NCI-H146 treated with DMSO at 0.1 percent for 48 hours (cell line): Measurements from ENCODE around the gene FNDC8.
A peak's percentile ranks its signal among the peaks of the same experiment; 100 is the strongest.
"Not testable (repeated sequence)": the region's sequence is repeated elsewhere in the genome, so short reads cannot be mapped to it uniquely, and the experiment has no call there.

Experiments
- DNase-seq: peaks from one replicate; lab custom pipeline; 2025; ENCODE audit not compliant: unreplicated experiment; lab: John Stamatoyannopoulos, UW

FNDC8 gene

DNA sequence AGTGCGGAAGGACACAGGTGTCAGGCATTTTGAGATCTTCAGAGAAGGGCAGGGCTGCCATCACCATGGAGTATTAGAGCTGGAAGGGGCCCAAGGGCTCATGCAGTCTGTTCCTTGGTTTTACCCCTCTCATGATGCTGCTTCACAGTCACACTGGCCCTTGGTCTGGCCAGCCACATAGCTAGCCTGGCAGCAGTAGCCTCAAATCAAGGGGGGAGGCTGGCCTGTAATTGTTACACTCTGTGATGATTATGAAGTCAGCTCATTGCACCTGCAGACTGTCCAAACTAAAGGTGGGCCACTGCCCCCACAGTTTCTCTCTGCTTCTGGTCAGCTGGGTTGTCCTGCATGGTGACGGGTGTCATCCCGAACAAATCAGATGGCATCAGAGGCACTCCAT, at the start of gene FNDC8:
TSS of gene FNDC8 (plus strand) at position 301 of the 400 bp plus-strand sequence. CDS start at position 380, 79 bp downstream.
- no peak for DNase-seq

DNA sequence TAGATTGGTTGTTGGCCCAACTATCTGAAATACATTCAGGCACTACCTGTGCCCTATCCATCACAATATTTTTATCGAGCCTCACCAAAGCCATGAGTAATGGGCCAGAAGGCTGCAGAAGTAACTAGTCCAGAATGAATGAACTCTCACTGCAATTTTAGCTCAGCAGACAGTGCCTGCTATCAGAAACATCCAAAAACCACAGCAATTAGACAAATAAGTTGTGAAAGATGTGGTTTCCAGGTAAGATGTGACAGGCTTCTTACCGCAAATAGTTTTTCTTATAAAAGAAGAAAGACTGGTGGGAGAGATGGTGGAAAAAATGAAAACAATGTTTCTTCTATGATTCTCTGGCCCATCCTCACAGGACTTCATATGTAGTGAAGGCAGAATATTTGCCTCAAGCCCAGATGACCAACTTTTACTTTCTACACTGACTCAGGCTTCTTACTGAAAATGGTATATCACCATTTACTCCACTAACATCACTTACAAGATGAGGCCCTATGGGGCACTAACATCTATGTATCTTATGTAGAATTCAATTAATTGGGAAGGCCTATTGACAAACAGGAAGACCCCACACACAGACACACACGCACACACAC, 48.1 kb upstream of the FNDC8 start:
- DNase-seq: no peak

DNA sequence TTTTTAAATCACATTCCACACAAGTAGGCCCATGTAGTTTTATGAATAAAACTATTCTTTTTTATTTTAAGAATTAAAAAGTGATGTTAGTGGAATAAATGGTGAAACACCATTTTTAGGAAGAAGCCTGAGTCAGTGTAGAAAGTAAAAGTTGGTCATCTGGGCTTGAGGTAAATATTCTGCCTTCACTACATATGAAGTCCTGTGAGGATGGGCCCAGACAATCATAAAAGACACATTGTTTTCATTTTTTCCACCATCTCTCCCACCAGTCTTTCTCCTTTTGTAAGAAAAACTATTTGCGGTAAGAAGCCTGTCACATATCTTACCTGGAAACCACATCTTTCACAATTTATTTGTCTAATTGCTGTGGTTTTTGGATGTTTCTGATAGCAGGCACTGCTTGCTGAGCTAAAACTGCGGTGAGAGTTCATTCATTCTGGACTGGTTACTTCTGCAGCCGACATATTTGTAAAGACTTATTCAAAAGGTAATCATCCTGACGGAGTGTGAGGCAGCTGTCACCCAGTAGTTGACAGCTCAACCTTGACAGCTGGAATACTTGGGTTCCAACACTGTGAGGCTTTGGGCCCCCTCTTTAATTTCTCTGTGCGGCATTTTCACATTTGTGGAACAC, 47.3 kb upstream of the FNDC8 start:
- no peak for DNase-seq

DNA sequence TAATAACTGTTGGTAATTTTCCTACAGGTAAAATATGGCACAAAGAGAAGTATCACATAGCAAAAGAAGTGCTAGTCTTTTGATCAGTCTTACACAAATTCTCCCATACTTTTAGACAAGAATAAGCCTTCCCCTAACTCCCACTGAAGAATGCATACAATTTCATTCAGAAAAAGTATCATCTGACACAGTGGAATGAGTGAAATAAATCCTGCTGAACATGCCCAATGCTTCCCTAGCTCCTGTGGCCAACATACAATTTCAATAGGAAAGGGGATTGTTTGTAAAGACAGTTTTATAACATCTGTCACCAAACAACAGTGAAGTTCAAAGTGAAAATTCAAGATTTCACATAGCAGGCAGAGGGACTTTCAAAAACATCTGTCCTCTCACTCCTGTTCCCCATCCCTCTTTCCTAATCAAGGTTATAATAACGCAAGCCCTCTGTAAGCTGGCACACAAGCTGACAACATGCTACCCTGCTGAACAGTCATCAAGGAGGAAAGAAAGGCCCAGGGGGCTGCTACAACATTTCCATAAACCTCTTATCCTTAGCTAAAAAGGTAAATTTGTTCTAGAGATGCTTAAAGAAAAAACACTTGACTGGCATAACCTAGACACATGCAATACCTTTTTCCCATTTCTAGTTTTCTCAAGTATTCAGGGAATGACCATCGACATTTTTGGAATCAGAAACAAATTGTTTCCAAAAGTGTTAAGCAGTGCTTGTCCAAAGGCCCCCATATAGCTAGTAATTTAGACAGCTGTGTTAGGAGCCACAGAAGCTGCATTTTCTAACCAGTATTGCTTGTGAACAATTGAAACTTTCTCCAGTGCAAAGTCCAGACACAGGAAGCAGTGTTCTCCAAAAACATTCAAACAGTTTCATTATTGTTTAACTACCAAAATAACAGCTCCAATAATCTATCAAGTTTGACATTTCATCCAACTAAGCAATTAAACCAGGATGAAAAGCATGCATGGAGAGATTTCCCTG, 46.4 kb upstream of the FNDC8 start:
- no peak for DNase-seq

DNA sequence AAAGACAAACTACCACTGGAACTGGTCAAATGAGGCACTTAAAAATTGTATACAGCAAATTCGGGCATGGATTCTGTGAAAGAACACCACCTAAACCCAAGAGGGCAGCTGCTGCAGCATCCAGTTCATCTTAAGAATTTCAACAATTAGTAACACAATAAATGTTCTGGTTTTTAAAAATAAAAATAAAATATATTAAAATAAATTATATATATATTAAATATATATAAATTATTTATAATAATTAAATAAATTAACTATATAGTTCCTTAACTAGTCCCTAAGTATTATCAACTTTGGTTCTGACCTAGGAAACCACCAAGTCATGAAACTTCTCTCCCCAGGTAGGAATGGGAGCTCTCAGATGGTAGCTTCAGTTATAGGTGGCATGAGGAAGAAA, 44.5 kb upstream of the FNDC8 start:
- DNase-seq: no peak

DNA sequence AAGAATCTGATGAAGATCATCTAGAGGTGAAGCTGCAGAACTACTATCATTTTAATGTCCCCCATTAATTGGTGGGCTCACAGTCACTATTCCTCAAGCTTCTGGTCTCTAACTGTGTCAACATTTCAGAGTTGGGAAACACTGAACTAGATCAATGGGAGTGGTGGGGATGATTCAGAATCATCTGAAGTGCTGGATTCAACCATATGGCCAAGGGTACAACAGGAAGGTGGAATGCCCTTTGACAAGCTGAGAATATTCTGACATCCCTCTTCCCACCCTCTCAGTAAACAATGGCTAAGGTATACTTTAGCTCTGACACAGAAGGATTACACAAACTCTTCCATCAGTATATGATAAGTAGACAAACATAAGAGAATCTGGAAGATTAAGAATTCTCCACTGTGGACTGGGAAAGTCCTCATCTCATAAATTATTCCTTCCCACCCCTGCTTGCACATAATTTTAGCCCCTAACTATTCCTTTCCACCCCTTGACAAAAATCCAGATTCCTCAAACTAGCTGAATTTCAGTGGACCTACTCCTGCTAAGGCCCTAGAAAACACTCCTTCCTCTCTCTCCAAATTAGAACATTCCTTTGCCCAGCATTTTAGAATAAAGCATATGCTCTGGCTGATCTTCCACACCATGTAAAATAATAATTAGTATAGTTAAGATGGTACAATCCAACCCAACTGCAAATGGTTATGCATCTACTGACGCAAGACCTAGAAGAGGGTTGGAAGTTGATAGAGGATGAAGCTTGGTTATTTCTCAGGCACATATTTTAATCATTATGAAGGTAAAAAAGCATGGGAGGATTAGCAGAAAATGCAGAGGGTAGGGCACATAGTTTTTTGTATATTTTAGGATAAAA, 41.6 kb upstream of the FNDC8 start:
- no peak for DNase-seq

DNA sequence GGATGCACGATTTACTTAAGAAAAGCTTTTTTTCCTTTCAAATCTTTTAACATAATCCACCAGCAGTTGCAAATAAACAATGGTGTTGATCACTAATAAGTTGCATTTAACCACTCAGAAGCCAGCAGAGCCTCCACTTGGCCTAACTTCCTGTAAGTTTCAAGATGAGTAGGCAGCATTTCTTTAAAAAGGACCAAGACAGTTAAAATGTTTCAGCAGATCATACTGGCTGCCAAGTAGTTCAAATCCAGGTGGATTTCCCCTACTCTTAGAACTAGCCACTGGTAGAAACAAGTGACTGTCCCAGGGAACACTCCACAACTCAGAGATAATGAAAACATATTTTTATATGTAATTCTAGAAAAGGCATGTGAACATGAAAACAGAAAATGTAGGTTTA, 40.9 kb upstream of the FNDC8 start:
- no peak for DNase-seq

DNA sequence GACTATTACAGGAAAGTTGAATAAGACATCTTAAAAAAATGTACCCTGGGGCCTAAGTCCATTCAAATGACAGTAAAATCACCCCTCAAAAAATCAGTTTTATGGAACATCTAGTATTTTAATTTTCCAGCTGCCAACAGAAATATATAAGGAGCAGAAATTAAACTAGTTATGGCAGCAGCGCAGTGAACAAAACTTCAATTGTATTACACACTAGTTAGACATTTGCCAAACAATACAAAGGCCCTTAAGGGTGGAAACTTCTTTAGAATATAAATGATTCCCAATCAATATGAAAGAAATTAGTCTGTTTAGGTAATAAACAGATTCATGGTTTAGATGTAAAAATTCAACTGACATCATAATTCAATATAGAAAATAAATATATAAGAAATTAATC, 39.8 kb upstream of the FNDC8 start:
- no peak for DNase-seq

DNA sequence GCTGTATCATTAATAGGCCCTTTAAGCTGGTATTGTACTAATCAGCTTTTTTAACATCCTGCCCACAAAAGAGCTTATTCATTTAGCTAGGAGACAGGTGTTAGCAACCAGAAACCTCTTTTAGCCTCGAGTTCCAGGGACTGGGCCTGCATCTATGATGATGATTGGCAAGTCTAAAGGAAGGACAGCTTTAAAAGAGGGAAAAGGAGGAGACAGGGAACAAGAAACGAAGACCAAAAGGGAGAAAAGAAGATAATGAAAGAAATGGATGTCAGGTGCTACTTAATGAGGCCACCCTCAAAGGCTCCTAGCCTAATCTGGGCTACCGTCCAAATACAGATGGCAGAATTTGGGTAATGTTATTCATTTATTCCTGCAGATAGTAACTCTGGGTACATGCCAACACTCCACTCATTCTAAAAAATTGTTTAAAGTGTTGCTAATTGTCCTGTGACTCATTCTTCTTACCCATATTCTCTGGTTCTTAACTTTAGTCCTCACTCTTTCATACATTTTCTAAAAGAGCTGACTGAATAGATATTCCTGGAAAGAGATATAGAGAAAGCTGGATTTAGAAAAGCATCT, 39.2 kb upstream of the FNDC8 start:
- no peak for DNase-seq

DNA sequence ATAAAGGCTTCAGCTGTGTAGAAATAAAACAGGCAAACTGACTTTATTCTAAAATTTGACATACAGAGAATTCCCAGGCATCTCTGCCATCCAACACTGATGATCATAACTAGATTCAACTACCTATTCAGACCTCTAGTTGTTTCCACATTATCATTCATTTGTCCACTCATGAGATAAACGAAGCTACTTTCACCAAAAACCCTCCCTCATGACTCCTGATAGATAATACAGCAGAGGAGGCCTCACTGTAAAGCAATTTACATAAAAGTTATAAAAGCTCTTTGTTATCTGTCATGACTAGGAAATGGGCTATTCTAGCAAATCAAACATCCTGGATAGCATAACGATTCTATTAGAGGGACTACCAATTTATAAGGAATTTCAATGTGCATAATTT, 38.3 kb upstream of the FNDC8 start:
- DNase-seq: no peak

DNA sequence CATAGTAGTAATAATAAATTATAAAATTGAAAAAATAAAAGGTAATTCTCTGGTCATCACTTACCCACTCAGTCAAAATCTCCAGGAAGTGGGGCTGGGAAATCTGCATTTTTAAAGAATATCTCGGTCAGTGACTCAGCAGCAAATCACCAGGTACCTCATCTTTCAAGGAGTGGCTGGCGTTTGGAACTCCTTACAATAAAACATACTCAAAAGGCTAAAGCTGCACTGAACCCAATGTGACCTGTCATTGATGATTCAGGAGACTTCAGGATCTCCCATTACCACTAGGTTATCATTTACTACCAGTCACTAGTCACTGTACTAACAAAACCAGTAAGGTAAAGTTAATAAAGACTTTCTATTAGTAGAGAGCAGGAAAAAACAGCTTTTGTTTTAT, 36.4 kb upstream of the FNDC8 start:
- no peak for DNase-seq

DNA sequence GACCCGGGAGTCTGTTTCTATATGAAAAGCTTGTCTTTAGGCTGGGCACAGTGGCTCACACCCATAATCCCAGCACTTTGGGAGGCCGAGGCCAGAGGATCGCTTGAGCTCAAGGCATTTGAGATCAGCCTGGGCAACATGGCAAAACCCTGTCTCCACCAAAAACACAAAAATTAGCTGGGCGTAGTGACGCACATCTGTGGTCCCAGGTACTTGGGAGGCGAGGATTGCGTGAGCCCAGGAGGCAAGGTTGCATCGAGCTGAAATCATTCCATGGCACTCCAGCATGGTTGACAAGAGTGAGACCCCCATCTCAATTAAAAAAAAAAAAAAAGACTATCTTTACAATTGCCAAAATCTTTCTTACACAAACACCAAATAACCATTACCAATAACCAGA, 35.3 kb upstream of the FNDC8 start:
- DNase-seq: no peak

DNA sequence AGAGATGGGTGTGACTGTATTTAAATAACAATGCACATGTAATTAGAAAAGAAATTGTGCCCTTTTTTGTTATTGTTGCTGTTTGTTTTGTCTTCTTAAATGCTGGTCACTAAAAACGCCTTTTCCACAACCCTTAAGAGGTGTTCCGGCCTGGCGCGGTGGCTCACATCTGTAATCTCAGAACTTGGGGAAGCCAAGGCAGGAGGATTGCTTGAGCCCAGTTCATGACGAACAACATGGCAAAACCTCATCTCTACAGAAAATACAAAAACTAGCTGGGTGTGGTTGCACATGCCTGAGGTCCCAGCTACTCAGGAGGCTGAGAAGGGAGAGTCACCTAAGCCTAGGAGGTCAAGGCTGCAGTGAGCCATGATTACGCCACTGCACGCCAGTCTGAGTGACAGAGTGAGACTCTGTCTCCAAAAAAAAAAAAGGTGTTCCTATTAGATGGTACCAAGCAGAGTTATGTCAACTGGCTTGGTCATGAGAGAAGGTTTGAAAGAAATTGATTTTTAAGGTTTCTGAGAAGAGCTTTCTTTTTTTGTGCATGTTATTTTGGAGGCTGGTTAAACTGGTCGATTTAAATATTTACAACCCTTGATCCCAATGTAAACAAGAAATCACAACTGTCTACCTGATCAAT, 34.4 kb upstream of the FNDC8 start:
- no peak for DNase-seq

DNA sequence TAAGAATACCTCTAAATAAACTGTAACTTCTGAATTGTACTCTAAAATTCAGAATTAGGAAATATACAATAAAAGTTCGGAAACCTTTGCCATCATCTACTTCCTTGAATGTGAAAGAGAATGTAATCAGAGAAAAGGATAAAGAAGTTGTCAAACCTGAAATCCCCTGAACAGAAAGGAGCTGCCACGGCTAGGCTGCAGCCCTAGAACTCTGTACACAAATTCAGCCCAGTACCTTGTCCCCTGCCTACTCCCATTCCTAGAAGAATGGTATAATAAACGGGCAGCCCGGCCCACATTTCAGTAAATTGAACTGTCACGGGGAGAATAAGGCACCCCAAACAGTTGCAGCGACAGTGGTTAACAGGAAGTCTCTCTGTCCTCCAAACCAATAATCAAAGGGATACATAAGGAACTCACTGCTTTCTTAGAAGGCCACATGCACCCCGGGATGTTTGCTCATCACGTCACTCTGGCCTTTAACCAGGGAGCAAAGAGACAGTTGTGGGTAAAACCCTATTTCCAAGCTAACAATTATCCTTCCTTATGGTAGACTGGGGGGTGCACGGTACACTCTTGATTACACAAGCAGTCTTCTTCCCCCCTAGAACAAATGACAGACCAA, 33.6 kb upstream of the FNDC8 start:
- no peak for DNase-seq

DNA sequence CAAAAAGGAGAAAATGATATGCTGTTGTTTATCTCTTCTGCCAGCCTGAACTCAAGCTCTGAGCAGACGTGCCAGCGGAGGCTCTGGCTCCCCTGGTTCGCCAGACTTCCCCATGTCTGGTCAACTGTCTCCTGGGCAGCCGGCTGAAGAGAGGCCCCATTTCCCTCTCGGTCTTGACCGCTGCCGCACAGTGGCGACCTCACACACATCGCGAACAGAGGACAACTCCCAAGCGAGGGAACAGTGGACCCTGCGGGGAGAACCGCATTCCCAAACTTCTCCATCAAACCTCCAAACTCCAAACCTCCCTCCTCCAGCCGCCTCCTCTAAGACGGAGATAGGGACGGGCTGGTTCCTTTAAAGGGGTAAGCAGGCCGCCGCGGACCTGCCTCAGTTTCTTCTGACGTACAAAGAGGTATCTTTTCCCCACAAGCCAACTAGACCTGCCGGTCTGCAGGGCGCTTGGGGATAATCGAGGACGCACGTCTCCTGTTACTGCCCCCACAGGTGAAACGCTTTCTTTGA, 33.0 kb upstream of the FNDC8 start:
- peak; percentile 32 for DNase-seq

DNA sequence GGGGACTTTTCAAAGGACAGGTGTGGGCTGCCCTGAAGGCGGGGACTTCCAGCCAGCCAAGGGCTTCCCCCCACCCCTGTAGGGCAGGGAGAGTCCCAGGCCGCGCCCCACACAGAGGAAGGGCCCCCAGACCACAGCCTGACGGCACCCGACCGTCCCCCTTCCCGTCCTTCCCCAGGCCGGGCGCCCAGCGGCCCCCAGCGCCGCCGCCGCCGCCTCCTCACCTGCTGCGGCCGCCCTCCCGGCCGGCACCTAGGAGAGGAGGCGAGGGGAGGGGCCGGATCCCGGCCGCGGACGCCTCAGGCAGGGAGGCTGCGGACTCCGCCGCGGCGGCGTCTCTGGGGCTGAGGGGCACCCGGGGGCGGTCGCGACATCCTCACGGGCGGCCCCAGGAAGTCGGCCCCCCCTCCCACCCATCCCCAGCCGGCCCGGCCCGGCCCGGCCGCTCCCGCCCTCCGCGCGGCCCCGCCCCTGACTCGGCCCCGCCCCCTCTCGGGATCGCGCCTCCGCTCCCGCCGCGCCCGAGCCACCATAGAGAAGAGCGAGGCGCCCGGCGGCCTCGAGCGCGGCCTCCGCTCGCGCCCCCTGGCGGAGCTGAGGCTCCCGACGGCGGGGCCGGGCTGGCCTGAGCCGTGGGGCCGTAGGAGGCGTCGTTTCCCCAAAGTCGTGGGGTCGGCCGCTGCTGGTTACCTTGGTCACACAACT, 32.4 kb upstream of the FNDC8 start:
- peak; percentile 79 for DNase-seq

DNA sequence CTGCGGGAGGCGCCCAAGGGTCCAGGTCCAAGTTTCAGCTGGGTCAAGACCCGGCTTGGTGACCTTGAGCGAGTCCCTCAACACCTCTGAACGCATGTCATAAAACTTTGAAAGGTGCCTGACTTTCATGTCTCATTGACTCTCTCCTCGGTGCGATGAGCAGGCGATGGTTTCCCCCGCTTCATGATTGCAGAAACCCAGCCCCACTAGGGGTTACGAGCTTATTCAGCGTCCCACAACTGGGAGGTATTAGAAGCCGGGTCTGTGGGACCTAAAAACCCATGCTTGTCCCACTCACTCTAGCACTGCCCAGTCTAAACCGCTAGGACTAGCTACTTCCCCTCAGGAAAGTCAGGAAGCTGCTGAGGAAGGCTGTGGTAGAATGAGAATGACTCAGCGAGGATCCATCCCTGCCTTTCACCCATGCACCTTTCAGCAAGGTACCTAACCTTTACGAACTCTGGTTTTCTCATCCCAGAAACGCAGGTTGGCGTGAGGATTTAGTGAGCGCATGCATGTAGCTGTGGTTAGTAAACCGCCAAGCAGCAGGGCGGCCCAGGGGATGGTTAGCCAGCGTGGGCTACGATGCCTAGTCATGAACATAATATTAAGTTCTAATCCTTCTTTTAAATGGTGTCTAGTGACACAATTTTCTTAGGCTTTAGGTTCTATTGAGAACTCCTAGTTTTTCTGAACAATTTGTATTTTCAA, 31.7 kb upstream of the FNDC8 start:
- DNase-seq: no peak

DNA sequence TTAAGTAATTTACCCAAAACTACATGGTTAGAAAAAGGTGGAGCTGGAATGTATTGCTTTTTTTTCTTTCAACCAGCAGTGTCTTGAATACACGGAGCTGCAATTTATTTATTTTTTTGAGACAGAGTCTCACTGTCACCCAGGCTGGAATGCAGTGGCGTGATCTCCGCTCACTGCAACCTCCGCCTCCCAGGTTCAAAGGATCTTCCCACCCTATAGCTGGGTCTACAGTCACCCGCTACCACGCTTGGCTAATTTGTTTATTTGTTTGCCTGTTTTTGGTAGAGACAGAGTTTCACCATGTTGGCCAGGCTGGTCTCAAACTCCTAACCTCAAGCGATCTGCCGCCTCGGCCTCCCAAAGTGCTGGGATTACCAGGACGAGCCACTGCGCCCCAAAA, 30.7 kb upstream of the FNDC8 start:
- DNase-seq: not testable (repeated sequence)
